WTC11 (cell line): ENCODE data around the gene MAML2. TPM values are rescaled to one million over a fixed set of nuclear protein-coding genes. Genes with fewer than 3 reads are reported as not detected.
A peak's percentile ranks its signal among the peaks of the same experiment; 100 is the strongest.

Experiments used
- ATAC-seq: fragments of 200-7000 bp; cut with Tn5 transposase; 2 replicates; pipeline ENCODE4 v1.10.0; 2021; ENCODE audit warnings: mild to moderate bottlenecking, moderate library complexity
- CTCF ChIA-PET: fragments of 300-600 bp; sonication (Branson Sonifier 250); formaldehyde crosslinking; loops from one replicate; lab custom pipeline; 2021; ENCODE audit warnings: antibody characterized with exemption; lab: Charles Lee
- POLR2A ChIA-PET: fragments of 350-600 bp; sonication (Branson Sonifier 250); formaldehyde crosslinking; loops from one replicate; lab custom pipeline; 2021; ENCODE audit warnings: antibody characterized with exemption; lab: Charles Lee
- DNase-seq: peaks from one replicate; pipeline ENCODE4 v3.0.0; 2021; ENCODE audit warnings: low spot score
- H3K27ac Mint-ChIP-seq: 2 replicates; pipeline ENCODE4 v1.8.0; 2021; ENCODE audit warnings: mixed read lengths
- H3K27me3 Mint-ChIP-seq: 2 replicates; pipeline ENCODE4 v1.8.0; 2021; ENCODE audit warnings: low read depth, mild to moderate bottlenecking, moderate library complexity, mixed read lengths
- H3K36me3 Mint-ChIP-seq: 2 replicates; pipeline ENCODE4 v1.8.0; 2021; ENCODE audit warnings: mixed read lengths
- H3K4me1 Mint-ChIP-seq: 2 replicates; pipeline ENCODE4 v1.8.0; 2022; ENCODE audit warnings: mixed read lengths
- H3K4me3 Mint-ChIP-seq: 2 replicates; pipeline ENCODE4 v1.8.0; 2021; ENCODE audit warnings: mild to moderate bottlenecking, moderate library complexity, mixed read lengths
- H3K9me3 Mint-ChIP-seq: 2 replicates; pipeline ENCODE4 v1.8.0; 2021; ENCODE audit warnings: mixed read lengths
- ATF1 ChIP-seq: sonication (generic); formaldehyde crosslinking; IDR thresholded peaks from 2 replicates; pipeline ENCODE4 v1.8.1; 2023; ENCODE audit warnings: mild to moderate bottlenecking, moderate library complexity, missing genetic modification reagents
- CREB1 ChIP-seq: sonication (generic); formaldehyde crosslinking; IDR thresholded peaks from 2 replicates; pipeline ENCODE4 v1.8.0; 2023; ENCODE audit warnings: mild to moderate bottlenecking, missing genetic modification reagents
- ESRRA ChIP-seq: sonication (generic); formaldehyde crosslinking; IDR thresholded peaks from 2 replicates; pipeline ENCODE4 v1.8.1; 2022; ENCODE audit warnings: mild to moderate bottlenecking, missing genetic modification reagents, borderline replicate concordance
- FOXJ3 ChIP-seq: sonication (generic); formaldehyde crosslinking; IDR thresholded peaks from 2 replicates; pipeline ENCODE4 v1.9.0; 2021; ENCODE audit warnings: missing genetic modification reagents, mild to moderate bottlenecking, borderline replicate concordance
- FOXP1 ChIP-seq: sonication (generic); formaldehyde crosslinking; IDR thresholded peaks from 2 replicates; pipeline ENCODE4 v1.8.0; 2022; ENCODE audit warnings: missing genetic modification reagents, mild to moderate bottlenecking, moderate library complexity, borderline replicate concordance
- HMGA2 ChIP-seq: fragments of 250-450 bp; sonication (Bioruptor Pico); IDR thresholded peaks from 2 replicates; pipeline ENCODE4 v1.4.0; 2021; ENCODE audit warnings: mild to moderate bottlenecking, moderate library complexity
- JAZF1 ChIP-seq: fragments of 250-450 bp; sonication (Bioruptor Pico); IDR thresholded peaks from 2 replicates; pipeline ENCODE4 v1.9.0; 2021; ENCODE audit warnings: moderate library complexity, mild to moderate bottlenecking, inconsistent platforms
- KAT7 ChIP-seq: sonication (generic); formaldehyde crosslinking; IDR thresholded peaks from 2 replicates; pipeline ENCODE4 v1.8.1; 2023; ENCODE audit warnings: missing genetic modification reagents, mild to moderate bottlenecking, borderline replicate concordance
- NFATC4 ChIP-seq: fragments of 250-450 bp; sonication (Bioruptor Pico); IDR thresholded peaks from 2 replicates; pipeline ENCODE4 v1.9.0; 2021; ENCODE audit warnings: mild to moderate bottlenecking
- RELA ChIP-seq: sonication (generic); formaldehyde crosslinking; IDR thresholded peaks from 2 replicates; pipeline ENCODE4 v1.8.1; 2022; ENCODE audit warnings: missing genetic modification reagents, mild to moderate bottlenecking, borderline replicate concordance
- ZBTB21 ChIP-seq: sonication (generic); formaldehyde crosslinking; IDR thresholded peaks from 2 replicates; pipeline ENCODE4 v1.8.1; 2023; ENCODE audit warnings: mild to moderate bottlenecking, missing genetic modification reagents, borderline replicate concordance
- ZNF219 ChIP-seq: sonication (generic); formaldehyde crosslinking; IDR thresholded peaks from 2 replicates; pipeline ENCODE4 v1.8.0; 2023; ENCODE audit warnings: missing genetic modification reagents, mild to moderate bottlenecking, borderline replicate concordance
- ZNF396 ChIP-seq: fragments of 250-450 bp; sonication (Bioruptor Pico); IDR thresholded peaks from 2 replicates; pipeline ENCODE4 v1.8.0; 2021; ENCODE audit warnings: mild to moderate bottlenecking, moderate library complexity, borderline replicate concordance
- total RNA-seq: library from RNA; stranded (reverse); gene quantifications from 3 replicates; pipeline ENCODE4 v1.2.3, GENCODE V29; 2021
- TF ChIP-seq, protein P1 (sequence below): sonication (generic); formaldehyde crosslinking; IDR thresholded peaks from 2 replicates; pipeline ENCODE4 v1.8.1; 2023; ENCODE audit warnings: mild to moderate bottlenecking, missing genetic modification reagents
- TF ChIP-seq, protein P2 (sequence below): fragments of 250-450 bp; sonication (Bioruptor Pico); IDR thresholded peaks from 2 replicates; pipeline ENCODE4 v1.8.0; 2021; ENCODE audit warnings: mild to moderate bottlenecking
- TF ChIP-seq, protein P3 (sequence below): sonication (generic); formaldehyde crosslinking; IDR thresholded peaks from 2 replicates; pipeline ENCODE4 v1.8.1; 2023; ENCODE audit warnings: mild to moderate bottlenecking, missing genetic modification reagents, moderate library complexity
- TF ChIP-seq, protein P4 (sequence below): sonication (generic); formaldehyde crosslinking; IDR thresholded peaks from 2 replicates; pipeline ENCODE4 v1.8.0; 2022; ENCODE audit warnings: mild to moderate bottlenecking, missing genetic modification reagents
- TF ChIP-seq, protein P5 (sequence below): fragments of 250-450 bp; sonication (Bioruptor Pico); IDR thresholded peaks from 2 replicates; pipeline ENCODE4 v2.1.2; 2022; ENCODE audit warnings: mild to moderate bottlenecking, moderate library complexity

Gene MAML2
- total RNA-seq, 1 experiment from 2014 or later = 8.1 TPM

DNA sequence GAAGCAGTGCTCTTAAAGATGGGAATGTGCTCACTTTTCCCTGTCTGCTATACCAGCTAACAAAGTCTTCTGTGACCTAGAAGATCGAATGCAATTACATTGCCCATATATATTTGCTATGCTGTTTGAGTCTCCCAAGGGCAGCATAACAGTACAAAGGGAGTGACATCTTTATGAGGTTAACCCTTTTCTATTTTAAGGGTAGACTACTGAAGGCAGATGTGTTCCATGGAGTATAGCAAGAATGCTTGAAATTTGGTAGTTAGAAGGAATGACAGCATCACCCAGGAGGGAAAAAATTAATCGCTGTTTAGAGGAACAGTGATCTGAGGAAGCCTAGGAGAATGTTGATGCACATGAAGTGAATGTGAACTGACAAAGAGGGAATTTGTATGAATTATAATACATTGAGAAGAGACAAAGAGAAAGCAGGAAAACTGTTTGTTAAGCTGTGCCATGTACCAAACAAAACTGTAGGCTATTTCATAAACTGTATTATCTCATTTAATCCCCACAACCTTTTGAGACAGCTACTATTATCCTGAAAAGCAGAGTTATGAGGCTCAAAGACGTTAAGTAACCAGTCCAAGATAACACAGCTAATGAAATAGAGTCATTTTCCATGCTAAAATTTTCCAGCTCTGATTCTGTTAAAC is 13.0 kb downstream of the MAML2 start:
- TF ChIP-seq NFATC4 (CRISPR knock-in tag) = no peak
- TF ChIP-seq, protein P1, sequence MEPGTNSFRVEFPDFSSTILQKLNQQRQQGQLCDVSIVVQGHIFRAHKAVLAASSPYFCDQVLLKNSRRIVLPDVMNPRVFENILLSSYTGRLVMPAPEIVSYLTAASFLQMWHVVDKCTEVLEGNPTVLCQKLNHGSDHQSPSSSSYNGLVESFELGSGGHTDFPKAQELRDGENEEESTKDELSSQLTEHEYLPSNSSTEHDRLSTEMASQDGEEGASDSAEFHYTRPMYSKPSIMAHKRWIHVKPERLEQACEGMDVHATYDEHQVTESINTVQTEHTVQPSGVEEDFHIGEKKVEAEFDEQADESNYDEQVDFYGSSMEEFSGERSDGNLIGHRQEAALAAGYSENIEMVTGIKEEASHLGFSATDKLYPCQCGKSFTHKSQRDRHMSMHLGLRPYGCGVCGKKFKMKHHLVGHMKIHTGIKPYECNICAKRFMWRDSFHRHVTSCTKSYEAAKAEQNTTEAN (CRISPR knock-in tag) = no peak
- TF ChIP-seq, protein P2, sequence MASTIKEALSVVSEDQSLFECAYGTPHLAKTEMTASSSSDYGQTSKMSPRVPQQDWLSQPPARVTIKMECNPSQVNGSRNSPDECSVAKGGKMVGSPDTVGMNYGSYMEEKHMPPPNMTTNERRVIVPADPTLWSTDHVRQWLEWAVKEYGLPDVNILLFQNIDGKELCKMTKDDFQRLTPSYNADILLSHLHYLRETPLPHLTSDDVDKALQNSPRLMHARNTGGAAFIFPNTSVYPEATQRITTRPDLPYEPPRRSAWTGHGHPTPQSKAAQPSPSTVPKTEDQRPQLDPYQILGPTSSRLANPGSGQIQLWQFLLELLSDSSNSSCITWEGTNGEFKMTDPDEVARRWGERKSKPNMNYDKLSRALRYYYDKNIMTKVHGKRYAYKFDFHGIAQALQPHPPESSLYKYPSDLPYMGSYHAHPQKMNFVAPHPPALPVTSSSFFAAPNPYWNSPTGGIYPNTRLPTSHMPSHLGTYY = no peak
- no peak for TF ChIP-seq ATF1 (CRISPR knock-in tag)
- TF ChIP-seq CREB1 (CRISPR knock-in tag) = no peak
- no peak for TF ChIP-seq HMGA2
- TF ChIP-seq ESRRA (CRISPR knock-in tag) = no peak
- no peak for TF ChIP-seq FOXJ3 (CRISPR knock-in tag)
- TF ChIP-seq RELA (CRISPR knock-in tag) = no peak
- TF ChIP-seq, protein P3, sequence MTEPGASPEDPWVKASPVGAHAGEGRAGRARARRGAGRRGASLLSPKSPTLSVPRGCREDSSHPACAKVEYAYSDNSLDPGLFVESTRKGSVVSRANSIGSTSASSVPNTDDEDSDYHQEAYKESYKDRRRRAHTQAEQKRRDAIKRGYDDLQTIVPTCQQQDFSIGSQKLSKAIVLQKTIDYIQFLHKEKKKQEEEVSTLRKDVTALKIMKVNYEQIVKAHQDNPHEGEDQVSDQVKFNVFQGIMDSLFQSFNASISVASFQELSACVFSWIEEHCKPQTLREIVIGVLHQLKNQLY (CRISPR knock-in tag) = no peak
- no peak for TF ChIP-seq JAZF1 (CRISPR knock-in tag)
- no peak for TF ChIP-seq FOXP1 (CRISPR knock-in tag)
- no peak for TF ChIP-seq ZNF396 (CRISPR knock-in tag)
- TF ChIP-seq, protein P4, sequence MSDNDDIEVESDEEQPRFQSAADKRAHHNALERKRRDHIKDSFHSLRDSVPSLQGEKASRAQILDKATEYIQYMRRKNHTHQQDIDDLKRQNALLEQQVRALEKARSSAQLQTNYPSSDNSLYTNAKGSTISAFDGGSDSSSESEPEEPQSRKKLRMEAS = no peak
- TF ChIP-seq, protein P5, sequence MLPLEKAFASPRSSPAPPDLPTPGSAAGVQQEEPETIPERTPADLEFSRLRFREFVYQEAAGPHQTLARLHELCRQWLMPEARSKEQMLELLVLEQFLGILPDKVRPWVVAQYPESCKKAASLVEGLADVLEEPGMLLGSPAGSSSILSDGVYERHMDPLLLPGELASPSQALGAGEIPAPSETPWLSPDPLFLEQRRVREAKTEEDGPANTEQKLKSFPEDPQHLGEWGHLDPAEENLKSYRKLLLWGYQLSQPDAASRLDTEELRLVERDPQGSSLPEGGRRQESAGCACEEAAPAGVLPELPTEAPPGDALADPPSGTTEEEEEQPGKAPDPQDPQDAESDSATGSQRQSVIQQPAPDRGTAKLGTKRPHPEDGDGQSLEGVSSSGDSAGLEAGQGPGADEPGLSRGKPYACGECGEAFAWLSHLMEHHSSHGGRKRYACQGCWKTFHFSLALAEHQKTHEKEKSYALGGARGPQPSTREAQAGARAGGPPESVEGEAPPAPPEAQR (CRISPR knock-in tag) = no peak
- no peak for TF ChIP-seq KAT7 (CRISPR knock-in tag)
- TF ChIP-seq ZBTB21 = no peak
- no peaks in the 10 kb centered on the region for H3K27me3 Mint-ChIP-seq

DNA sequence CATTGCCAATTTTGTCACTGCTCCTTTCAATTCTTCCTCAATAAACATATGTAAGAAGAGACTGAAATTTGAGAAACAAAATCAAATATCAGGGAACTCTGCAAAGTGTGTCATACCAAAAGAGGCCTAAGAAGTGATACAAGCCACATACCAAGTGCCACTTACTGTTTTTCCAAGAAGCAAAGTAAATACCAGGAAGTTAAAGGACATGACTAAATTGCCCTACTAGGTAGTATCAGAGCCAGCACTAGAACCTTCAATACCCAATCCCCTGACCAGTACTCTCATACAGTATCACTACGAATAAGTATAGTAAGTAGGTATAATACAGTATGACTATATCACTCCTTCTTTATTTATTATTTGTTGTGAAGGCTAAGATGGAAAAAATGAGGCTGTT is 13.6 kb downstream of the MAML2 start:
- ChIA-PET POLR2A (no interaction called here), CTCF (interaction anchor here (2.9 kb wide), 1 partner anchor 14 kb away, joined by 13 read pairs; the partner anchor contains the start of gene MAML2)
- Mint-ChIP-seq H3K27me3 (no peaks in the 10 kb centered on the region), H3K4me1 (peaks cover 76% of the 10 kb centered on the region), H3K9me3 (no peaks in the 10 kb centered on the region), H3K36me3 (0 out of 2 replicates have a peak, but pooled peaks cover 3% of the 10 kb centered on the region)
- DNase-seq = no peak
- no peak for ATAC-seq
- TF ChIP-seq ZNF219 (CRISPR knock-in tag) = no peak
- TF ChIP-seq, all 79 proteins: peak for 0
- H3K4me3 Mint-ChIP-seq = no peak overlapping the region
- H3K27ac Mint-ChIP-seq = peak overlapping the region; percentile 11; the same call in 1 of the 2 replicates

More for the DNA sequence above, 13.0 kb downstream of the MAML2 start:
- Mint-ChIP-seq H3K27ac (no peak overlapping the region), H3K4me1 (peaks cover 76% of the 10 kb centered on the region), H3K9me3 (no peaks in the 10 kb centered on the region), H3K36me3 (0 out of 2 replicates have a peak, but pooled peaks cover 3% of the 10 kb centered on the region), H3K4me3 (no peak overlapping the region)
- ChIA-PET CTCF (interaction anchor here (1.0 to 3.3 kb wide), 3 partner anchors 9 to 13 kb away, joined by 3 to 37 read pairs (median 13); partner anchors contain the start of gene MAML2), POLR2A (no interaction called here)
- ATAC-seq (no peak), DNase-seq (no peak)
